NCI-H2029 (cell line): Measurements from ENCODE around the gene INSIG1.

ENCODE experiments used
- DNase-seq: peaks from one replicate; lab custom pipeline; 2025; lab: John Stamatoyannopoulos, UW

The INSIG1 gene

GRCh38 chr7:155327590-155328320 is 30.1 kb downstream of the INSIG1 start:
- DNase-seq, result no peak

- DNase-seq, result no peak
Measured at GRCh38 chr7:155329225-155329624, 31.5 kb downstream of the INSIG1 start.

- DNase-seq, result no peak
Measured at GRCh38 chr7:155331396-155331795, 33.7 kb downstream of the INSIG1 start.

- peak; percentile 42 for DNase-seq
Measured at GRCh38 chr7:155333346-155334234, 35.9 kb downstream of the INSIG1 start.

- no peak for DNase-seq
Measured at GRCh38 chr7:155336812-155337602, 39.3 kb downstream of the INSIG1 start.

GRCh38 chr7:155337946-155338631 is 40.4 kb downstream of the INSIG1 start:
- no peak for DNase-seq

- DNase-seq, result no peak
Measured at GRCh38 chr7:155338632-155339320, 41.1 kb downstream of the INSIG1 start.

GRCh38 chr7:155339474-155339873 is 41.8 kb downstream of the INSIG1 start:
- no peak for DNase-seq

GRCh38 chr7:155340071-155340531 is 42.4 kb downstream of the INSIG1 start:
- no peak for DNase-seq

GRCh38 chr7:155340721-155341120 is 43.0 kb downstream of the INSIG1 start:
- no peak for DNase-seq

- no peak for DNase-seq
Measured at GRCh38 chr7:155341463-155341983, 43.8 kb downstream of the INSIG1 start.

GRCh38 chr7:155342313-155342712 is 44.6 kb downstream of the INSIG1 start:
- DNase-seq, result no peak

- no peak for DNase-seq
Measured at GRCh38 chr7:155343150-155343549, 45.5 kb downstream of the INSIG1 start.

- no peak for DNase-seq
Measured at GRCh38 chr7:155343661-155344121, 46.0 kb downstream of the INSIG1 start.

- DNase-seq, result no peak
Measured at GRCh38 chr7:155344270-155344617, 46.6 kb downstream of the INSIG1 start.

GRCh38 chr7:155344618-155345433 is 47.1 kb downstream of the INSIG1 start:
- peak; percentile 51 for DNase-seq

GRCh38 chr7:155345490-155345889 is 47.8 kb downstream of the INSIG1 start:
- DNase-seq, result no peak

- no peak for DNase-seq
Measured at GRCh38 chr7:155346285-155346684, 48.6 kb downstream of the INSIG1 start.

GRCh38 chr7:155348806-155349205 is 51.1 kb downstream of the INSIG1 start:
- DNase-seq, result no peak
